Fibroblast of lung (primary cell): ENCODE data around the gene FKBP2. TPM values are rescaled to one million over a fixed set of nuclear protein-coding genes. Genes with fewer than 3 reads are reported as not detected.

Source experiments
- DNase-seq, 2 donors: peaks; one replicate each; pipeline versions ENCODE4 v3.0.0 to v3.0.0-alpha.2; 2010; ENCODE audit warnings: low read depth in 2 of 2
- H2AFZ ChIP-seq: 2 replicates; pipeline ENCODE4 v1.5.1; 2012; ENCODE audit warnings: low read length, control low read depth, inconsistent platforms
- H3K27ac ChIP-seq: 2 replicates; pipeline ENCODE4 v1.5.1; 2011; ENCODE audit warnings: low read length, control low read depth; ENCODE audit not compliant: insufficient read depth
- H3K27me3 ChIP-seq: 2 replicates; pipeline ENCODE4 v1.5.1; 2011; ENCODE audit warnings: mild to moderate bottlenecking, low read length; ENCODE audit not compliant: control insufficient read depth, insufficient read depth
- H3K36me3 ChIP-seq: 2 replicates; pipeline ENCODE4 v1.5.1; 2011; ENCODE audit warnings: low read length; ENCODE audit not compliant: control insufficient read depth, insufficient read depth
- H3K4me1 ChIP-seq: 2 replicates; pipeline ENCODE4 v1.5.1; 2011; ENCODE audit warnings: low read length; ENCODE audit not compliant: control insufficient read depth, insufficient read depth; ENCODE audit errors: extremely low read depth
- H3K4me2 ChIP-seq: 2 replicates; pipeline ENCODE4 v1.5.1; 2011; ENCODE audit warnings: low read length, control low read depth; ENCODE audit not compliant: insufficient read depth; ENCODE audit errors: extremely low read depth
- H3K4me3 ChIP-seq, 4 experiments: fragments of 200-600 bp in 1 of 4; sonication (generic) in 1 of 4; replicated peaks in 1 of 4; 2 replicates each; pipeline ENCODE4 v1.5.1; 2011 to 2016; ENCODE audit warnings: low read length in 4 of 4, low read depth in 3 of 4, mild to moderate bottlenecking in 3 of 4, control low read depth in 2 of 4, inconsistent platforms in 1 of 4, mixed read lengths in 1 of 4; ENCODE audit not compliant: insufficient read depth in 1 of 4; ENCODE audit errors: control extremely low read depth in 1 of 4
- H3K79me2 ChIP-seq: 2 replicates; pipeline ENCODE4 v1.5.1; 2012; ENCODE audit warnings: mild to moderate bottlenecking, low read length, inconsistent platforms; ENCODE audit not compliant: control insufficient read depth, insufficient read depth
- H3K9ac ChIP-seq: 2 replicates; pipeline ENCODE4 v1.5.1; 2011; ENCODE audit warnings: mild to moderate bottlenecking, low read length, control low read depth; ENCODE audit not compliant: insufficient read depth
- H3K9me3 ChIP-seq: 2 replicates; pipeline ENCODE4 v1.5.1; 2012; ENCODE audit warnings: low read depth, low read length; ENCODE audit not compliant: control insufficient read depth, insufficient read depth
- H4K20me1 ChIP-seq: 2 replicates; pipeline ENCODE4 v1.5.1; 2011; ENCODE audit warnings: low read length; ENCODE audit not compliant: control insufficient read depth, insufficient read depth; ENCODE audit errors: extremely low read depth
- CTCF ChIP-seq, 2 donors: IDR thresholded peaks in 1 of 2; conservative IDR thresholded peaks in 1 of 2; 1 replicate in 1 of 2; 2 replicates in 1 of 2; pipeline ENCODE4 v1.5.1; 2011 to 2012; ENCODE audit warnings: low read length in 2 of 2, control low read depth in 1 of 2, inconsistent platforms in 1 of 2, low read depth in 1 of 2, mild to moderate bottlenecking in 1 of 2
- EZH2 ChIP-seq: IDR thresholded peaks from 2 replicates; pipeline ENCODE4 v1.5.1; 2012; ENCODE audit warnings: low read length, control low read depth, mild to moderate bottlenecking; ENCODE audit errors: missing control alignments
- polyA plus RNA-seq, 2 donors: library from polyadenylated mRNA; depleted of rRNA in 1 of 2; stranded (reverse) in 1 of 2; unstranded in 1 of 2; fragments of >200 nt; gene quantifications; 2 replicates each; pipeline ENCODE4 v1.2.1, GENCODE V29; 2011 to 2012; ENCODE audit warnings: missing spikeins in 1 of 2
- total RNA-seq: library from RNA; depleted of rRNA; stranded (reverse); fragments of >200 nt; gene quantifications from 2 replicates; pipeline ENCODE4 v1.2.1, GENCODE V29; 2014

Gene FKBP2
- total and polyA plus RNA-seq, 2 donors (not counting 1 experiment from before 2014, with no cell fraction given), result 34.7 to 62.9 TPM

GRCh38 chr11:64208086-64208795 is 32.7 kb upstream of the FKBP2 start:
- peaks cover 18% of the 10 kb centered on the region for H3K4me1 ChIP-seq
- H3K36me3 ChIP-seq, result peaks cover 22% of the 10 kb centered on the region
- no peak for DNase-seq
- no peak for TF ChIP-seq EZH2
- TF ChIP-seq CTCF (conservative IDR thresholded peaks at IDR 0.05 in 1 of 2, IDR thresholded peaks at IDR 0.05 in 1 of 2; ENCODE audit: low read depth in 1 of 2, low read length in 2 of 2), result no peak
- peak overlapping the region in 1 of 4 experiments; percentile 16 for H3K4me3 ChIP-seq
- no peaks in the 10 kb centered on the region for H3K27me3 ChIP-seq
- peak overlapping the region; percentile 63 for H3K9ac ChIP-seq
- H4K20me1 ChIP-seq, result no peaks in the 10 kb centered on the region
- peak overlapping the region; percentile 89 for H3K27ac ChIP-seq
- H2AFZ ChIP-seq, result no peak overlapping the region
- H3K4me2 ChIP-seq, result no peak overlapping the region
- H3K9me3 ChIP-seq, result no peaks in the 10 kb centered on the region
- H3K79me2 ChIP-seq, result no peaks in the 10 kb centered on the region

- H3K27me3 ChIP-seq, result no peaks in the 10 kb centered on the region
- no peaks in the 10 kb centered on the region for H4K20me1 ChIP-seq
- no peak overlapping the region for H2AFZ ChIP-seq
- no peak overlapping the region for H3K4me3 ChIP-seq
- TF ChIP-seq EZH2 (no peak), CTCF (conservative IDR thresholded peaks at IDR 0.05 in 1 of 2, IDR thresholded peaks at IDR 0.05 in 1 of 2; ENCODE audit: low read depth in 1 of 2, low read length in 2 of 2) (no peak)
- no peak overlapping the region for H3K9ac ChIP-seq
- H3K79me2 ChIP-seq, result no peaks in the 10 kb centered on the region
- H3K27ac ChIP-seq, result no peak overlapping the region
- no peaks in the 10 kb centered on the region for H3K9me3 ChIP-seq
- peaks cover 15% of the 10 kb centered on the region for H3K36me3 ChIP-seq
- no peak overlapping the region for H3K4me2 ChIP-seq
- no peak for DNase-seq
- peaks cover 18% of the 10 kb centered on the region for H3K4me1 ChIP-seq
These were observed 31.9 kb upstream of the FKBP2 start for GRCh38 chr11:64208796-64209562.

GRCh38 chr11:64209563-64209843 is 31.4 kb upstream of the FKBP2 start:
- DNase-seq, result no peak
- H3K27ac ChIP-seq, result no peak overlapping the region
- H3K4me2 ChIP-seq, result no peak overlapping the region
- H2AFZ ChIP-seq, result no peak overlapping the region
- H3K79me2 ChIP-seq, result no peaks in the 10 kb centered on the region
- H3K4me3 ChIP-seq, result no peak overlapping the region
- H3K4me1 ChIP-seq, result peaks cover 15% of the 10 kb centered on the region
- H3K27me3 ChIP-seq, result no peaks in the 10 kb centered on the region
- no peak overlapping the region for H3K9ac ChIP-seq
- TF ChIP-seq CTCF (conservative IDR thresholded peaks at IDR 0.05 in 1 of 2, IDR thresholded peaks at IDR 0.05 in 1 of 2; ENCODE audit: low read depth in 1 of 2, low read length in 2 of 2), result no peak
- no peak for TF ChIP-seq EZH2
- H4K20me1 ChIP-seq, result no peaks in the 10 kb centered on the region
- no peaks in the 10 kb centered on the region for H3K9me3 ChIP-seq
- H3K36me3 ChIP-seq, result peaks cover 13% of the 10 kb centered on the region
